Liver (tissue), 9 donors: ENCODE results near the gene FST. TPM values are rescaled to one million over a fixed set of nuclear protein-coding genes. Genes with fewer than 3 reads are reported as not detected.

ENCODE experiments used
- DNase-seq: peaks from one replicate; pipeline ENCODE4 v3.0.0-alpha.2; 2017; ENCODE audit warnings: low spot score
- H3K27ac ChIP-seq, 2 donors: one replicate each; pipeline ENCODE4 v1.7.0; 2013; ENCODE audit warnings: inconsistent platforms in 2 of 2, low read length in 2 of 2, control low read depth in 1 of 2, low read depth in 1 of 2, mild to moderate bottlenecking in 1 of 2
- H3K27me3 ChIP-seq, 4 donors: one replicate each; pipeline versions ENCODE4 v1.6.1 to v1.7.0; 2013; ENCODE audit warnings: low read length in 3 of 4, inconsistent platforms in 1 of 4, mild to moderate bottlenecking in 1 of 4, moderate library complexity in 1 of 4; ENCODE audit not compliant: control insufficient read depth in 4 of 4, insufficient read depth in 4 of 4
- H3K36me3 ChIP-seq, 4 donors: one replicate each; pipeline versions ENCODE4 v1.6.1 to v1.7.0; 2013; ENCODE audit warnings: low read length in 3 of 4, mild to moderate bottlenecking in 3 of 4, low read depth in 1 of 4, moderate library complexity in 1 of 4; ENCODE audit not compliant: control insufficient read depth in 4 of 4, insufficient read depth in 3 of 4
- H3K4me1 ChIP-seq, 4 donors: one replicate each; pipeline versions ENCODE4 v1.6.1 to v1.7.0; 2013; ENCODE audit warnings: low read length in 3 of 4, mild to moderate bottlenecking in 3 of 4, moderate library complexity in 1 of 4; ENCODE audit not compliant: control insufficient read depth in 4 of 4, insufficient read depth in 4 of 4
- H3K4me3 ChIP-seq, 3 donors: one replicate each; pipeline versions ENCODE4 v1.6.1 to v1.7.0; 2013; ENCODE audit warnings: low read length in 3 of 3, control low read depth in 1 of 3, low read depth in 1 of 3, mild to moderate bottlenecking in 1 of 3
- H3K9ac ChIP-seq, 2 donors: one replicate each; pipeline ENCODE4 v1.7.0; 2013; ENCODE audit warnings: low read length in 2 of 2, mild to moderate bottlenecking in 2 of 2, moderate library complexity in 2 of 2, control low read depth in 1 of 2, low read depth in 1 of 2
- H3K9me3 ChIP-seq, 4 donors: one replicate each; pipeline versions ENCODE4 v1.6.1 to v1.7.0; 2013; ENCODE audit warnings: low read length in 3 of 4; ENCODE audit not compliant: control insufficient read depth in 4 of 4
- ATF3 ChIP-seq: IDR thresholded peaks from 2 replicates; pipeline ENCODE4 v1.6.1; 2016; ENCODE audit warnings: antibody characterized with exemption
- CTCF ChIP-seq: fragments of 150-350 bp; IDR thresholded peaks from 2 replicates; pipeline ENCODE4 v1.5.1; 2017; ENCODE audit warnings: improper control_type of control experiment, low read depth, low read length; ENCODE audit not compliant: missing input control
- EGR1 ChIP-seq, 2 donors: IDR thresholded peaks; 2 replicates each; pipeline ENCODE4 v1.6.1; 2016 to 2018; ENCODE audit warnings: antibody characterized with exemption in 2 of 2, low read depth in 2 of 2
- FOXA2 ChIP-seq: IDR thresholded peaks from 2 replicates; pipeline ENCODE4 v1.6.1; 2016; ENCODE audit warnings: antibody characterized with exemption
- GABPA ChIP-seq, 2 donors: IDR thresholded peaks in 1 of 2; conservative IDR thresholded peaks in 1 of 2; 2 replicates each; pipeline ENCODE4 v1.6.1; 2016; ENCODE audit warnings: antibody characterized with exemption in 2 of 2, mild to moderate bottlenecking in 1 of 2, moderate library complexity in 1 of 2
- HNF4A ChIP-seq, 2 donors: conservative IDR thresholded peaks; 2 replicates each; pipeline ENCODE4 v1.6.1; 2016; ENCODE audit warnings: antibody characterized with exemption in 2 of 2, mild to moderate bottlenecking in 2 of 2
- HNF4G ChIP-seq: IDR thresholded peaks from 2 replicates; pipeline ENCODE4 v1.6.1; 2016; ENCODE audit warnings: antibody characterized with exemption
- JUND ChIP-seq, 2 donors: IDR thresholded peaks; 2 replicates each; pipeline ENCODE4 v1.6.1; 2016; ENCODE audit warnings: antibody characterized with exemption in 2 of 2
- MAX ChIP-seq: IDR thresholded peaks from 2 replicates; pipeline ENCODE4 v1.6.1; 2016; ENCODE audit warnings: antibody characterized with exemption
- NR2F2 ChIP-seq: IDR thresholded peaks from 2 replicates; pipeline ENCODE4 v1.6.1; 2016; ENCODE audit warnings: antibody characterized with exemption
- RAD21 ChIP-seq, 2 donors: IDR thresholded peaks; 2 replicates each; pipeline ENCODE4 v1.6.1; 2016; ENCODE audit warnings: antibody characterized with exemption in 2 of 2, mild to moderate bottlenecking in 2 of 2
- REST ChIP-seq: IDR thresholded peaks from 2 replicates; pipeline ENCODE4 v1.6.1; 2016; ENCODE audit warnings: antibody characterized with exemption, mild to moderate bottlenecking
- RXRA ChIP-seq, 2 donors: IDR thresholded peaks; 2 replicates each; pipeline ENCODE4 v1.6.1; 2017 to 2018; ENCODE audit warnings: antibody characterized with exemption in 2 of 2, mild to moderate bottlenecking in 1 of 2
- SP1 ChIP-seq: IDR thresholded peaks from 2 replicates; pipeline ENCODE4 v1.6.1; 2018; ENCODE audit warnings: antibody characterized with exemption, mild to moderate bottlenecking
- TAF1 ChIP-seq: conservative IDR thresholded peaks from 2 replicates; pipeline ENCODE4 v1.6.1; 2016; ENCODE audit warnings: antibody characterized with exemption, mild to moderate bottlenecking
- YY1 ChIP-seq: IDR thresholded peaks from 2 replicates; pipeline ENCODE4 v1.6.1; 2016; ENCODE audit warnings: antibody characterized with exemption, mild to moderate bottlenecking
- ZBTB33 ChIP-seq: IDR thresholded peaks from 2 replicates; pipeline ENCODE4 v1.6.1; 2016; ENCODE audit warnings: antibody characterized with exemption
- WGBS: extraction: QIAGEN DNeasy Blood & Tissue Kit; methylation state at CpG from one replicate; pipeline ENCODE4 v1.1.7; 2013; 5-methylcytosine and 5-hydroxymethylcytosine counted together
- polyA plus RNA-seq, 2 donors: library from polyadenylated mRNA; stranded (reverse) in 1 of 2; unstranded in 1 of 2; fragments of 200-250 nt in 1 of 2; fragments of >200 nt in 1 of 2; fragmentation: Nextera tagmentation in 1 of 2; extraction: Ambion mirVana in 1 of 2; gene quantifications; one replicate each; pipeline versions ENCODE4 v1.2.1 to v1.2.3, GENCODE V29; 2013 to 2015
- total RNA-seq, 2 donors: library from RNA; depleted of rRNA; stranded (reverse); fragments of >200 nt; gene quantifications; one replicate each; pipeline ENCODE4 v1.2.3, GENCODE V29; 2014
- donor health status: healthy.
- donor health status: healthy.
- donor health status: healthy.
- donor health status: healthy.
- donor health status: healthy.

The FST gene
- total and polyA plus RNA-seq, 4 donors: 5.6 to 29.2 (median 16.8) TPM

GRCh38 chr5:53487436-53487835 lies 7.0 kb downstream of the FST start:
- Histone ChIP-seq H3K4me1 (peaks cover 4 to 16% (median 14%) of the 10 kb centered on the region in 4 donors), H3K36me3 (peaks cover 2 to 16% (median 13%) of the 10 kb centered on the region in 4 donors), H3K27me3 (no peaks in the 10 kb centered on the region), H3K4me3 (no peak overlapping the region), H3K9me3 (no peaks in the 10 kb centered on the region), H3K9ac (no peak overlapping the region), H3K27ac (no peak overlapping the region)
- no peak for DNase-seq
- TF ChIP-seq EGR1 (IDR thresholded peaks at IDR 0.05; ENCODE audit: low read depth in 2 of 2) (peak in 1 of 2 donors; percentile 33), RAD21 (IDR thresholded peaks at IDR 0.05) (peak in 1 of 2 donors; percentile 2), RXRA (IDR thresholded peaks at IDR 0.05) (no peak)
- WGBS: 93% methylated on average over 1 of the region's 1 CpG

GRCh38 chr5:53488195-53488722 lies 7.8 kb downstream of the FST start:
- Histone ChIP-seq H3K9me3 (no peaks in the 10 kb centered on the region), H3K9ac (no peak overlapping the region), H3K27ac (no peak overlapping the region), H3K4me1 (peaks cover 0 to 9% (median 8%) of the 10 kb centered on the region in 4 donors), H3K27me3 (no peaks in the 10 kb centered on the region), H3K36me3 (peaks cover 2 to 16% (median 13%) of the 10 kb centered on the region in 4 donors), H3K4me3 (no peak overlapping the region)
- 63% methylated on average over 8 of the region's 8 CpGs for WGBS
- TF ChIP-seq SP1 (no peak), HNF4G (no peak), ATF3 (no peak), ZBTB33 (no peak), RAD21 (IDR thresholded peaks at IDR 0.05) (peak in 1 of 2 donors; percentile 3), EGR1 (IDR thresholded peaks at IDR 0.05; ENCODE audit: low read depth in 2 of 2) (no peak), TAF1 (no peak)
- DNase-seq: no peak

- Histone ChIP-seq H3K27me3 (no peaks in the 10 kb centered on the region), H3K36me3 (peaks cover under 1 to 3% (median 1%) of the 10 kb centered on the region in 4 donors), H3K4me3 (no peak overlapping the region), H3K27ac (no peak overlapping the region), H3K9ac (no peak overlapping the region), H3K9me3 (no peaks in the 10 kb centered on the region), H3K4me1 (no peaks in the 10 kb centered on the region)
- no peak for TF ChIP-seq GABPA (IDR thresholded peaks at IDR 0.05 in 1 of 2, conservative IDR thresholded peaks at IDR 0.05 in 1 of 2)
- no peak for TF ChIP-seq JUND (IDR thresholded peaks at IDR 0.05)
- TF ChIP-seq RAD21 (IDR thresholded peaks at IDR 0.05): no peak
- no peak for TF ChIP-seq HNF4A (conservative IDR thresholded peaks at IDR 0.05)
- no peak for TF ChIP-seq FOXA2
- no peak for TF ChIP-seq MAX
- TF ChIP-seq EGR1 (IDR thresholded peaks at IDR 0.05; ENCODE audit: low read depth in 2 of 2): no peak
- TF ChIP-seq YY1: no peak
- TF ChIP-seq TAF1: no peak
- no peak for TF ChIP-seq CTCF
- no peak for TF ChIP-seq HNF4G
- TF ChIP-seq SP1: no peak
- TF ChIP-seq RXRA (IDR thresholded peaks at IDR 0.05): no peak
- TF ChIP-seq NR2F2: no peak
- TF ChIP-seq REST: no peak
- DNase-seq: no peak
Measured at GRCh38 chr5:53490747-53491146, 10.3 kb downstream of the FST start.
